Measurements from ENCODE around the gene GOLGA8H.
A peak's percentile ranks its signal among the peaks of the same experiment; 100 is the strongest.
"Not testable (repeated sequence)": the region's sequence is repeated elsewhere in the genome, so short reads cannot be mapped to it uniquely, and the experiment has no call there.

Gene GOLGA8H

GRCh38 chr15:30603796-30604195 lies at the start of gene GOLGA8H:
Gene GOLGA8H, plus strand, starts transcription at chr15:30604028. Its CDS starts 98 bp downstream, at chr15:30604126.
- not testable (repeated sequence) for DNase-seq

DNA sequence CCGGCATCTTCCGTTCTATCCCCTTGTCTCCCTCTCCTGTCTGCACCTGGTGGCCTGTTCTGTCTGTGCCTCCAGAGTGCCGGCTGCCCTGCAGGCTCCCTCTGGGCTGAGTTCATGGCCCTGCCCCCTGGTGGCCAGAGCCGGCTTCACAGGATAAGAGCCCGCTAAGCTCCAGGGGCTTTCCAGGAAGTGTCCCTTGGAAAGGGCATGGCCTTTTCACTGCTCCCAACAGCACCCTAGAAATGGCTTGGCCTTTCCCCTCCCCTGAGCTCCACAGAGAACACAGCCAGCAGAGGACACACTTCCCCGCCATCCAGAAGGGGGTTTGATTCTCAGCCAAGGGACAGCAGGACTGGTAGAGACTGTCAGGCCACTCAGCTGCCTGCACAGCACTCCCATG lies 36.9 kb upstream of the GOLGA8H start:
- not testable (repeated sequence) for DNase-seq

DNA sequence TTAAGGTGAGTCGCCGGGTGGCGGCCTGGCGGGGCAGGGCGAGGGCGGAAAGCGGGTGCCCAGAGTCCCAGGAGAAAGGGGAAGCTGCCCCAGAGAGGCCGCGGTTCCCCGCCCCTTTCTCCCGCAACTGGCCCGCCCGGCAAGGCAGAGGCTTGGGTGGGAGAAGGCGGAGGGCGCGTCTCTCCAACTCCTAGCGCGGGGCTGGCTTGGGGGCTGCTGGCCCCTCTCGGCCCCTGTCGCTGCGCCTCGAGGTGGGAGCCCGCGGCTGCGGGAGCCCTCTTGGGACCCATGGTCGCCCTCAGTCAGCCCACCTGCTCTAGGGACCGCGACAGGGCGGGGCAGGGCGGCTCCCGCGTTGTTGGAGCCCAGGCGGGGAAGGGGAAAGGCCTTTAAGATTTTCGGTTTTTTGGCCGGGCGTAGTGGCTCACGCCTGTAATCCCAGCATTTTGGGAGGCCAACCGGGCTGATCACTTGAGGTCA lies 30.8 kb upstream of the GOLGA8H start:
- not testable (repeated sequence) for DNase-seq

- DNase-seq, result not testable (repeated sequence)
These were observed 24.3 kb upstream of the GOLGA8H start for GRCh38 chr15:30579394-30579970.

- not testable (repeated sequence) for DNase-seq
These were observed 23.1 kb upstream of the GOLGA8H start for GRCh38 chr15:30580716-30581115.

GRCh38 chr15:30598953-30599352 lies 4.9 kb upstream of the GOLGA8H start:
- not testable (repeated sequence) for DNase-seq

GRCh38 chr15:30612271-30612670 lies 8.4 kb downstream of the GOLGA8H start:
- not testable (repeated sequence) for DNase-seq

DNA sequence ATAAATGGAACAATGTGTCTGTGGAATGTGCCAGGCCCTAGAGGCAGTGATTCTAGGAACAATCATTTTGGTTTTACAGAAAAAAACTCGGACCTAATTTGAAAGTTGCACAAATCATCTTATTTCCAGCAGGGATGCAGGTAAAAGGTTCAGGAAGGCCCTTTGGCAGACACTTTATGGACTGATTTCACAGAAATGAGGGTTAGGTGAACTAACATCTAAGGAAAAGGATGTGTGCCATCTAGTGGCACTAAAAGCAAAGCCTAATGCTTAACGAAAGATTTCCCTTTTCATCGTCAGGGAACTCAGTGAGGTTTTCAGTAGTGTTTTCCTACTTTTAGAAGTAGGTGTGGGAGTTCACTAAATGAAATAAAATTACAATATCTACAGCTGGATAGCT lies 17.5 kb downstream of the GOLGA8H start:
- not testable (repeated sequence) for DNase-seq

GRCh38 chr15:30625436-30626193 lies 21.8 kb downstream of the GOLGA8H start, which contains the start of gene ARHGAP11B:
Gene ARHGAP11B, plus strand, starts transcription at chr15:30626128.
- DNase-seq, result peak; percentile 98

DNA sequence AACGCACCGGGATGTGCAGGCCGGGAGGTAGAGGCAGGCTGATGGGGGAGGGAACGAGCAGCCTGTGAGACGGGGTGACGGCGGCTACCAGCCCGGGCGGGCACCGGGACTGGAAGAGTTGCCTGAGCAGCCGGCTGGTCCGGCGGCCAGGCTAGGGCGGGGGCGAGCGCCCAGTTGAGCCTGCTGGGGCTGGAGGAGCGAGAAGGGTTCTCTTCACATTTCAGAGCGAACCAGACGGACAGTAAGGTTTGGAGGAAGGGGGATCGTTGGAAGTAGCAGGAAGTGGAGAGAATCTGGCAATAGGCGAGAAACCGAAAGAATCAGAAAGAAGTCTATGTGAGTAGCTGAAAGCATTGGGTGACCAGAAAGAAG lies 22.4 kb downstream of the GOLGA8H start:
- DNase-seq, result peak; percentile 16

- DNase-seq, result peak; percentile 23
These were observed 22.8 kb downstream of the GOLGA8H start for GRCh38 chr15:30626632-30627031.

DNA sequence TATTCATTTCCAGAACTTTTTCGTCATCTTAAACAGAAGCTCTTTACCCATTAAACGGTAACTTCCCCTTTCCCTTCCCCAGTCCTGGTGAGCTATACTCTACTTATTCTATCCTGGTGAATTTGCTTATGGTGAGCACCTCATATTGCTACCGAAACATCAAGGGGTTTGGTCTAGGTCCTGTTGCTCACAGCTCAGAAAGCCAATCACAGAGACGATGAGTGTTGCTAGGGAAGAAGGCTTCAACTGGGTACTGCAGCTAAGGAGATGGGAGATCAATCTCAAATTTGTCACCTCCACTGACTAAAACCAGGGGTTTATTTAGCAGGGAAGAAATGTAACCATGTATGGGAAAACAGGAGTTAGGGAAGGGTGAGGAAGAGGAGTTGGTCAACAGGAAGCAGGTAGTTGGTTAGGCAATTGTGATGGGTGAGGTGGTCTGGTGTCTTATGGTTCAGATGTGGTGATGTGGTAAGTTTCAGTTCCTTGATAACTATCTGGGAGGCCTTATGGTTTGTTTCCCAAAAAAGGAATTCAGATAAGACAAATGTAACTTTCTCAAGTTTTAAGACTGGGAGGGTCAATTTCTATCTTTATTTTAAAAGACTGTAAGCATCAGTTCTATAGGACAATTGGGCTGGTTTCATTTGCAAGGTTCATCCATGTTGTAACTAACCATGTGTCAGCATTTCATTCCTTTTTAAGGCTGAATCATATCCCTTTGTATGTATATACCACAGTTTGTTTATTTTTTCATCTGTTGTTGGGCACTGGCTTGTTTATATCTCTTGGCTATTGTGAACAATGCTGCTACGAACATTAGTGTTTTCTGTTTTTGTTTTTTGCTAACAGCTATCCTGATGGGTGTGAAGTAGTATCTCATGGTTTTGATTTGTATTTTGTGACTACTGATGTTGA lies 46.4 kb downstream of the GOLGA8H start:
- peak; percentile 23 for DNase-seq

DNA sequence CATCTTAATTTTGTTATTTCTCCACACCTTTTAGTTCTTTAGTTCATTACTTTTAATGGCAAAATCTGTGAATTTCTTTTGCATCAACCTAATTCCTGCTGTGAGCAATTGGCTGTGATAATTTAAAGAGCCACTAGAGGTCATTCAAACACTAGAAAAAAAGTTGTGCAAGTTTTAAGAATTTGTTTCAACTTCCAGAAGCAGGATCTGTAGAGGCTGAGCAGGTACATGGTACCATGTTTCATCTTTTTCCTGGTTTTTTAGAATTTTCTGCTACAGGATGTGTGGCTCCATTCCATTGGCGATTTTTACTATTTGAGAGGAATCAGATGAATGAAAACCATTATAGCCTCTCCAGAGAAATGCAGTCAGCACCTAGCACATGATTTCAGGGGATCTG lies 57.3 kb downstream of the GOLGA8H start:
- DNase-seq, result peak; percentile 11
